GM21786 (cell line): Measurements from ENCODE around the gene ZNF487.
A peak's percentile ranks its signal among the peaks of the same experiment; 100 is the strongest.
"Not testable (repeated sequence)": the region's sequence is repeated elsewhere in the genome, so short reads cannot be mapped to it uniquely, and the experiment has no call there.

Experiments
- ATAC-seq: cut with Tn5 transposase; IDR thresholded peaks from one replicate; pipeline ENCODE4 v1.9.1; 2021; ENCODE audit not compliant: unreplicated experiment

The ZNF487 gene

DNA sequence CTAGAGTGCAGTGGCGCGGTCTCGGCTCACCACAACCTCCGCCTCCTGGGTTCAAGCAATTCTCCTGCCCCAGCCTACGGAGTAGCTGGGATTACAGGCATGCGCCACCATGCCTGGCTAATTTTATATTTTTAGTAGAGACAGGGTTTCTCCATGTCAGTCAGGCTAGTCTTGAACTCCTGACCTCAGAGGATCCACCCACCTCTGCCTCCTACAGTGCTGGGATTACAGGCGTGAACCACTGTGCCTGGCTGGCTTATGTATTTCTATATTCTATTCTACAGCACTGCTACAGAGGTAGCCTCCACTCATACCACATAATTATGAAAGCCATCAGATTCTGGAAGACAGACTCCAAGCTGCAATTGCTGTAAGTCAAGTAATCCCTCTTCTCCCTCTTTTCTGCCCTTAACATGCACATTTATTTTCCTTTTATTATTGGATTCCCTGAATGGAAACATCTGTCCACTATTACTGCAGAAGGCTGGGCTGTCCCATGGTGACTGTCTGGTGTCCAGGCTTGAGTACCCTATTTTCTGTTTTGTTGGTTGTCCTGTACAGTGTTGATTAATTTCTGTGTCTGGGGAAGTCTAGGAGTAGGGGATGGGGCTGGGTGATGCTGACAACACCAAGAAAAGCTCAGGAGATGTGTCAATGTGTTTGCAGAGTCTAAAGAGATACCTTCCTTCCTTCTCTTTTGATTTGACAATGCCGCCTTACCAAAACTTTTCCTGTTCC, 5.8 kb upstream of the ZNF487 start:
- ATAC-seq, result no peak

DNA sequence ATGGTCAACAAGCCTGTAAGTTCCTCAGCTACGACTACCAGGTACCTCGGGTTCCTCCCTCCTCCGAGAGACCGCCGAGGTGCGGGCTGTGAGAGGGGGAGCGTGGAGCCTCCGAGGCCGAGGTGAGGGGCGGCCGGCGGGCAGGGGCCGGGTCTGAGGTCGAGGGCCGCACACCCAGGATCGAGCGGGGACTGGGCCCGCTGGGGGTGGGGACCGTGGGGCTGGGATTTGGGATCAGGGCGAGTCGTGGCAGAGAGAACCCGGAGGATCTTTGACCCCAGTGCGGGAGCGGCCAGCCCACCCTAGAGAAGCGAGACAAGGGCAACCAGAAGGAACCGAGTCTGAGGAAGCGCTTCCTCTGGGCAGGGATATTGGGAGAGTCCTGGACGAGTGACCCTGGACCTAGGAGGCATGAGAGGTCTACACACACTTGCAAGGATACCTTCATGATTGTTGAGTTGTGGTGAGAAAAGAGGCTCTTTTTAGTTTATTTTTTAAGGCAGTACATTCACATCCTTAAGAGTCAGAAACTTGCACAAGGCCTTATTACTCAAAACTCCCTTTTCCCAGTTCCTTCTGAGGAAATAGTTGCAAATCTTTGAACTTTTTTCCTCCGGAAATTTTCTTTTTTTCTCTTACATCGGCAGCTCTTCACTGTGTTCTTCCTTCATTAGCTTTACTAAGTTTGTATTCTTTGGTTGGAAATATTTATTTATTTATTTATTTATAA, 395 bp downstream of the ZNF487 start:
- ATAC-seq, result no peak

DNA sequence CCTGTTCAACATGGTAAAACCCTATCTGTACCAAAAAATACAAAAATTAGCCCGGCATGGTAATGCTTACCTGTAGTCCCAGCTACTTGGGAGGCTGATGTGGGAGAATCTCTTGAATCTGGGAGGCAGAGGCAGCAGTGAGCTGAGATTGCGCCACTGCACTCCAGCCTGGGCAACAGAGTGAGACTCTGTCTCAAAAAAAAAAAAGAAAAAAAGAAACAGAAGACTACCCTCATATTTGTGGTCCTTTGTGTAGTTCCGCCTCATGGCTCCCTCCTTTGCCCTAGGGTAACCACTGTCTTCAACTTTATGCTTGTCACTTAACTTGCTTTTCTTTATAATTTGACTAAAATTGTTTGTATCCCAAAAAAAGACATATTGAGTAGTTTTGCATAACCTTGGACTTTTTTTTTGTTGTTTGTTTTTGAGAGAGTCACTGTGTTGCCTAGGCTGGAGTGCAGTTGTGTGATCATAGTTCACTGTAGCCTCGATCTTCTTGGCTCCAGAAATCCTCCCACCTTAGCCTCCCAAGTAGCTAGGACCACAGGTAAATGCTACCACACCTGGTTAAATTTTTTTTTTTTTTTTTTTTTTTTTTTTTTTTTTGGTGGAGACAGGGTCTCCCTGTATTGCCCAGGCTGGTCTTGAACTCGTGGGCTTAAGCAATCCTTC, 3.7 kb downstream of the ZNF487 start:
- no peak for ATAC-seq

DNA sequence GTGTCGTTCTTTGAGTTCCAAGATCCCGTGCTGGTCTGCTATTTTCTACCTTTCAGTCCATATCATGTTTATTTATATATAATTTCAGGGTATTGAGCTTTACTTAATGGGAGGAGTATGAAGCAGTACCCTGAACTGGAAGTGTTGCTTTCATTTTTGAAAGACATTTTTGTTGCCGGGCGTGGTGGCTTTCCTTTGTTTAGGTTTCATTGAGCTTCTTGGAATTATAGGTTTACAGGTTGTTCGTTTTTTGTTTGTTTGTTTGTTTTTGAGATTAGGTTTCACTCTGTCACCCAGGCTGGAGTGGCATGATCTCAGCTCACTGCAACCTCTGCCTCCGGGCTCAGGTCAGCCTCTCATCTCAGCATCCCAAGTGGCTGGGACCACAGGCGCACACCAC, 7.4 kb downstream of the ZNF487 start:
- ATAC-seq, result no peak

DNA sequence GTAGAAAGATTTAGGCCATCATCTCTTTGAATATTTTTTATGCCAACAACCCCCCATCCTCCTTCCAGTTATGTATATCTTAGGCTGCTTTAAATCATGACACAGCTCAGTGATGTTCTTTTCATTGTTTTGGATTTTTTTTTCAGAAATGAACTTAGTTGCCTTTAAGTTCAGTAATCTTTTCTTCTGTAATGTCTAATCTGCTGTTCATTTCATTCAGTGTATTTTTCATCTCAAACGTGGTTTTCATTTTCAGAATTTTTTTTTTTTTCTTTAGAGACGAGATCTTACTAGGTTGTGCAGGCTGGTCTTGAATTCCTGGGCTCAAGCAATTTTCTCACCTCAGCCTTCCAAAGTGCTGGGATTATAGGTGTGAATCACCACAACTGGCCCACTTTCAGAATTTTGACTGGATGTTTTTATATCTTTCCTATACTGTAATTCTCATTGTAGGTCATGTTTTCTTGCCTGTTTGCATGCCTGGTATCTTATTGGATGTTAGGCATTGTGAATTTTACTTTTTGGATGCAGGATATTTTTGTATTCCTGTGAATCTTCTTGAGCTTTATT, 8.1 kb downstream of the ZNF487 start:
- no peak for ATAC-seq

DNA sequence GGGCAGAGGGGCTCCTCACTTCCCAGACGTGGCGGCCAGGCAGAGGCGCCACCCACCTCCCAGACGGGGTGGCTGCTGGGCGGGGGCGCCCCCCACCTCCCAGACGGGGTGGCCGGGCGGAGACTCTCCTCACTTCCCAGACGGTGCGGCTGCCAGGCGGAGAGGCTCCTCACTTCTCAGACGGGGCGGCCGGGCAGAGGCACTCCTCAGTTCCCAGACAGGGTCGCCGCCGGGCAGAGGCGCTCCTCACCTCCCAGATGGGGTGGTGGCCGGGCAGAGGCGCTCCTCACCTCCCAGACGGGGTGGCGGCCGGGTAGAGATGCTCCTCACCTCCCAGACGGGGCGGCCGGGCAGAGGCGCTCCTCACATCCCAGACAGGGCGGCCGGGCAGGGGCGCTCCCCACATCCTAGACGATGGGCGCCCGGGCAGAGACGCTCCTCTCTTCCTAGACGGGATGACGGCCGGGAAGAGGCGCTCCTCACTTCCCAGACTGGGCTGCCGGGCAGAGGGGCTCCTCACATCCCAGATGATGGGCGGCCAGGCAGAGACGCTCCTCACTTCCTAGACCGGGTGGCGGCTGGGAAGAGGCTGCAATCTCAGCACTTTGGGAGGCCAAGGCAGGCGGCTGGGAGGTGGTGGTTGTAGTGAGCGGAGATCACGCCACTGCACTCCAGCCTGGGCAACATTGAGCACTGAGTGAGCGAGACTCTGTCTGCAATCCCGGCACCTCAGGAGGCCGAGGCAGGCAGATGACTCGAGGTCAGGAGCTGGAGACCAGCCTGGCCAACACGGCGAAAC, 9.5 kb downstream of the ZNF487 start:
- not testable (repeated sequence) for ATAC-seq

DNA sequence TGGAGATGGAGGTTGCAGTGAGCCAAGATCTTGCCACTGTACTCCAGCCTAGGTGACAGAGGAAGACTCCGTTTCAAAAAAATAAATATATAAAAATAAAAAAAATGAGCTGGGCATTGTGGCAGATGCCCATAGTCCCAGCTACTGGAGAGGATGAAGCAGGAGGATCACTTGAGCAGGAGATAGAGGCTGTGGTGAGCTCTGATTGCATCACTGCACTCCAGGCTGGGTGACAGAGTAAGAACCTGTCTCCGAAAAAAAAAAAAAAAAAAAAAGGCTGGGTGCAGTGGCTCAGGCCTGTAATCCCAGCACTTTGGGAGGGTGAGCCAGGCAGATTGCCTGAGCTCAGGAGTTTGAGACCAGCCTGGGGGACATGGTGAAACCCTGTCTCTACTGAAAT, 11.8 kb downstream of the ZNF487 start:
- ATAC-seq, result no peak

DNA sequence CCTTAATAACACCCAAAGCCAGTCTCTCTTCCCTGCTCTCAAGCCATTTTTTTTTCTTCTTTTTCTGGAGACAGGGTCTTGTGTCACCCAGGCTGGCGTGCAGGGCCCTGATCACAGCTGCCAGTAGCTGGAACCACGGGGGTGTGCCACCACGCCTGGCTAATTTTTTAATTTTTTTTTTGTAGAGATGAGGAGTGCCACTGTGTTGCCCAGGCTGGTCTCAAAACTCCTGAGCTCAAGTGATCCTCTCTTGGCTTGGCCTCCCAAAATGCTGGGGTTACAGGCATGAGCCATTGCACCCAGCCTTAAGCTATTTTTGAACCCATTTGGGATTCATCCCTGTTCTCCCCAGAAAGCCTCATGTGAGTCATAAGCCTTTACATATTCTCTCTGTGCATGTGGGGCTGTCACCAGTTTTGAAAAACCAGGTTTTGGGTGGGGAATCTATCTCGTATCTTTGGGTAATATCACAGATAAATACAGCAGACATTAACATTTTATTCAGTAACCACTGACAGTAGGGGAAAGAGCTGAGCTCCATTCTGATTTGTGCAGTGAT, 15.5 kb downstream of the ZNF487 start:
- ATAC-seq, result no peak

DNA sequence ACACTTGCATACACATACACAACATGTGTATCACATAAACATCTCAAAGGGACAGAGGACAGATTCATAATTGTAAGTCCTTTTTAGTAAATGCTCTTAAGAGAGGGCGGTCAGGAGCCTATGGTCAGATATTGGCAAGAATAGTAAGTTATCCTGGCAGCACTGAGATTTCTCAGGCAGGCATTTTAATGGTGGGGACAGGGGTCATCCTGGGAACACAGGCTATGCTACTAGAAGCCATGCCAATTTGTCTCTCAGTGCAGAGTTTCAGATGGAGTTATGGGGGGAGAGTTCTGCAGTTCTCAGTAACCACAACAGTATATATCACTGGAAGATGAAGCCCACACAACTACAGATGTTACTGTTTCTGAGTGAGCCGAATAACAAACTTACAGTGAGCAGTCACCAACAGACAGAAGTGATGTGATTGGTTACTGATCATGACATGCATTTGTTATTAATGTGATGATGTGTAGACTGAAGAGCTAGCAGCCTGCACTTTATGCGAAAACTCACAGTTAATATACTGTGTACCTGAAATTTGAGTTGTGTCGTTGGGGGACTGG, 16.4 kb downstream of the ZNF487 start:
- ATAC-seq, result peak; percentile 21

DNA sequence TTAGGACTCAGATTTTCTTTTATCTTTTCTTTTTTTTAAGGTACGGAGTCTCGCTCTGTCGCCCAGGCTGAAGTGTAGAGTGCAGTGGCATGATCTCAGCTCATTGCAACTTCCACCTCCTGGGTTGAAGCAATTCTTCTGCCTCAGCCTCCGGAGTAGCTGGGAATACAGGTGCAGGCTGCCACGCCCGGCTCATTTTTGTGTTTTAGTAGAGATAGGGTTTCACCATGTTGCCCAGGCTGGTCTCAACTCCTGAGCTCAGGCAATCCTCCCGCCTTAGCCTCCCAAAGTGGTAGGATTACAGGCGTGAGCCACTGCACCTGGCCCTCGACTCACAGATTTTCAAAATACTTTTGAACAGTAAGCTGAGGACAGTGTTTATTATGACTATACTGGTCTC, 17.1 kb downstream of the ZNF487 start:
- not testable (repeated sequence) for ATAC-seq

DNA sequence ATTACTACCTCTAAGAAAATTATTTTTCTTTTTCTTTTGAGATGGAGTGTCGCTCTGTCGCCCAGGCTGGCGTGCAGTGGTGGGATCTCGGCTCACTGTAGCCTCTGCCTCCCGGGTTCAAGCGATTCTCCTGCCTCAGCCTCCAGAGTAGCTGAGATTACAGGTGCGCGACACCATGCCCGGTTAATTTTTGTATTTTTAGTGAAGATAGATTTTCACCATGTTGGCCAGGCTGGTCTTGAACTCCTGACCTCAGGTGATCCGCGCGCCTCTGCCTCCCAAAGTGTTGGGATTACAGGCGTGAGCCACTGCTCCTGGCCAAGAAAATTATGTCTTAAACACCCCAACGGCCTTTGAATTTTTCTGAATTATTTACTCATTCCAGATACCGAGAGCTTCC, 19.6 kb downstream of the ZNF487 start:
- ATAC-seq, result not testable (repeated sequence)

DNA sequence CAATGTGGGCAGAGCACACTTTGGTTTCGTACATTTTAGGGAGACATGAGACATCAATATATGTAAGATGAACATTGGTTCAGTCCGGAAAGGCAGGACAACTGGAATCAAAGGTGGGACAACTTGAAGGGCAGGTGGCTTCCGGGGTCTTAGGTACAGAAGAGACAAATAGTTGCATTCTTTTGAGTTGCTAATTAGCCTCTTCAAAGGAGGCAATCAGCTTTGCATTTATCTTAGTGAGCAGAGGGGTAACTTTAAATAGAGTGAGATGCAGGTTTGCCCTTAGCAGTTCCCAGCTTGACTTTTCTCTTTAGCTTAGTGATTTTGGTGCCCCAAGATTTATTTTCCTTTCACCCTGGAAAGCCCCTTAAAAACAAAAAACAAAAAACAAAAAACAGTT, 21.3 kb downstream of the ZNF487 start:
- no peak for ATAC-seq

DNA sequence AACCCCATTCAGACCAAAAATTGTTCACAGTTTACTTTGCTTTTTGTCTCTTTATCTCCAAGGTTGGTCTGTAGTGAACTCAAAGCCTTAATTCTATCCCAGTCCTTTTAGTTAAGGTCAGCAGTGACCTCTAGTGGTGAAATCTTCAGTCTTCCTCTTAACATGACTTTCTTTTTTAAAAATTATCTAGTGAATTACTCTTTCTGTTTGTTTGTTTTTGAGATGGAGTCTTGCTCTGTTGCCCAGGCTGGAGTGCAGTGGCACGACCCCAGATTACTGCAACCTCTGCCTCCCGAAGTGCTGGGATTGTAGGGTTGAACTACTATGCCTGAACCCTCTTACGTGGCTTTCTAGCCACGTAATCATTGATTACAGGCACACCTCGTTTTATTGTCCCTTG, 25.0 kb downstream of the ZNF487 start:
- ATAC-seq, result peak; percentile 77

DNA sequence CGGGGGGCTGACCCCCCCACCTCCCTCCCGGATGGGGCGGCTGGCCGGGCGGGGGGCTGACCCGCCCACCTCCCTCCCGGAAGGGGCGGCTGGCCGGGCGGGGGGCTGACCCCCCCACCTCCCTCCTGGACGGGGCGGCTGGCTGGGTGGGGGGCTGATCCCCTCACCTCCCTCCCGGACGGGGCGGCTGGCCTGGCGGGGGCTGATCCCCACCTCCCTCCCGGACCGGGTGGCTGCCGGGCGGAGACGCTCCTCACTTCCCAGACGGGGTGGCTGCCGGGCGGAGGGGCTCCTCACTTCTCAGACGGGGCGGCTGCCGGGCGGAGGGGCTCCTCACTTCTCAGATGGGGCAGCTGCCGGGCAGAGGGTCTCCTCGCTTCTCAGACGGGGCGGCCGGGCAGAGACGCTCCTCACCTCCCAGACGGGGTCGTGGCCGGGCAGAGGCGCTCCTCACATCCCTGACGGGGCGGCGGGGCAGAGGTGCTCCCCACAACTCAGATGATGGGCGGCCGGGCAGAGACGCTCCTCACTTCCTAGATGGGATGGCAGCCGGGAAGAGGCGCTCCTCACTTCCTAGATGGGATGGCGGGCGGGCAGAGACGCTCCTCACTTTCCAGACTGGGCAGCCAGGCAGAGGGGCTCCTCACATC, 28.3 kb downstream of the ZNF487 start:
- ATAC-seq, result not testable (repeated sequence)

DNA sequence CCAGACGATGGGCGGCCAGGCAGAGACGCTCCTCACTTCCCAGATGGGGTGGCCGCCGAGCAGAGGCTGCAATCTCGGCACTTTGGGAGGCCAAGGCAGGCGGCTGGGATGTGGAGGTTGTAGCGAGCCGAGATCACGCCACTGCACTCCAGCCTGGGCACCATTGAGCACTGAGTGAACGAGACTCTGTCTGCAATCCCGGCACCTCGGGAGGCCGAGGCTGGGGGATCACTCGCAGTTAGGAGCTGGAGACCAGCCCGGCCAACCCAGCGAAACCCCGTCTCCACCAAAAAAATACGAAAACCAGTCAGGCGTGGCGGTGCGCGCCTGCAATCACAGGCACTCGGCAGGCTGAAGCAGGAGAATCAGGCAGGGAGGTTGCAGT, 28.8 kb downstream of the ZNF487 start:
- ATAC-seq, result not testable (repeated sequence)

DNA sequence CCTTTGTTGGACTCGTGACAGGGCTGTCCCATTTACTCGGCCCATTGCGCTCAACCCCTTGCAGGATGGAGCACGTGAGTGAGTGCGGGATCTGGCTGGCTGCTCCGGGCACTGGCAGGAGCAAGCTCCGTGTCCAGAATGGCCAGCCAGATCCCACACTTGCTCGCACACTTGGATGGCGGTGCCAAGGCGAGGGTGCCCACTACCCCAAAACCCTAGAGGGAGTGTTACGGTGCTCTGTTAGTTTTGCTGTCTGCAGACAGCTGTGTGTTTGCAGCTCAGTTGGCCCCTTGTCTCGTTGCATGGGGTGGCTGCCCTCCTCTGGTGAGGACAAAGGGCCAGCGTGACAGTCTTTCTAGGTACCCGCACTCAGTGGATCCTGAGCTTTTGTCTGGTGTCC, 34.2 kb downstream of the ZNF487 start:
- no peak for ATAC-seq

DNA sequence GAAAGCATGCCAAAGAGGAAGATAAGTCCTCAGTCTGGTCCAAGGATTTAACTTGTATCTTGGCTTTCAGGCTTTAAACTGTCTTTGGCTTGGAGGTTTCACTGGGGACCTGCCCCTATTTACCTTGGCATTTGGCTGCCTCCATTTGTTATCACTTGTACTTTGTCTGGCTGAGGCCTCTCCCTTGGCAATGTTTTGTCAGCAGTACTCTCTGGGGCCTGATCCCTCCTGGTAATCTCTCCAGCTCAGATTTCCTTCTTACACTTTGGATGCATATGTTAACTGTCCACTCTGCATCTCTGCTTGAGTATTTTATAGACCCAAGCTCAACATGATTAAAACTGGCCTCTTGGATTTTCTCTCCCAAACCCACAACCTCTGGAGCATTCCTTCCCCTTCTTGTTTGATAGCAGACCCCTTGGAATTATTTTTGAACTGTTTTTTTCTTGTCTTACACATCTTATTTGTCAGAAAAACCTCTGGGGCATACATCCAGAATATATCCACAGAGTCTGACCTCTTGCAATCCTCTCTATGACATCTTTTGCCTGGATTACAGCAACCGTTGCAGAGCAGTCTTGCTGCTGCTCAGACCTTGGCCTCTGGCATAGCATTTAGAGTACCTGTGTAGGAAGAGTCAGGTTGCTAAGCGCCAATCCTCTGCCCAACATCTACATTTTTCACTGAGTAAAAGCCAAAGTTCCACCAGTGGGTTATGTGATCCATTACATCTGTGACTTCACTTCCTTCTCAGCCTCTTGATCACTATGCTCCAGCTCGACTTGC, 35.2 kb downstream of the ZNF487 start:
- no peak for ATAC-seq

DNA sequence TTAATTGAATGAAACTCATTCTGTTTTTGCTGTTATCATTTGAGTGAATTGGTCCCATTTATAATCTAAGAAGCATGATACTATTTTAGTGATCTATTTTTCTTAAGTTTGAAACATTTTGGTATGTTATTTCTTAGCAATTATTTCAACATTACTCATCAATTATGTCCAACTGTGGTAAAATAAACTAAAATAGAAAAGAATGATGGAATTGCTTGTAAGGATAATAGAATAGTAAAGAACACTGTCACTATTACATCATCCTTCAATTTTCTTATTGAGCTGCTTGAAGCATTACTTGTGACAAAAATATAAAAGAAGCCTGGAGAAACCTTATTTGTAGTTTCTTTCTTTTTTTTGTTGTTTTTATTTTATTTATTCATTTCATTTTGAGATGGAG, 42.4 kb downstream of the ZNF487 start:
- no peak for ATAC-seq
